GM21390 (cell line): Measurements from ENCODE around the gene SRSF10.
A peak's percentile ranks its signal among the peaks of the same experiment; 100 is the strongest.
"Not testable (repeated sequence)": the region's sequence is repeated elsewhere in the genome, so short reads cannot be mapped to it uniquely, and the experiment has no call there.

Experiments
- ATAC-seq: cut with Tn5 transposase; IDR thresholded peaks from one replicate; pipeline ENCODE4 v1.9.1; 2021; ENCODE audit not compliant: unreplicated experiment

Gene SRSF10

GRCh38 chr1:23979881-23980727, at the start of gene SRSF10:
TSS of gene SRSF10 (minus strand) at chr1:23980327. CDS start at chr1:23980255, 72 bp downstream.
- peak; percentile 89 for ATAC-seq

- ATAC-seq = no peak
Observed at GRCh38 chr1:24027838-24028468, 47.8 kb upstream of the SRSF10 start.

DNA sequence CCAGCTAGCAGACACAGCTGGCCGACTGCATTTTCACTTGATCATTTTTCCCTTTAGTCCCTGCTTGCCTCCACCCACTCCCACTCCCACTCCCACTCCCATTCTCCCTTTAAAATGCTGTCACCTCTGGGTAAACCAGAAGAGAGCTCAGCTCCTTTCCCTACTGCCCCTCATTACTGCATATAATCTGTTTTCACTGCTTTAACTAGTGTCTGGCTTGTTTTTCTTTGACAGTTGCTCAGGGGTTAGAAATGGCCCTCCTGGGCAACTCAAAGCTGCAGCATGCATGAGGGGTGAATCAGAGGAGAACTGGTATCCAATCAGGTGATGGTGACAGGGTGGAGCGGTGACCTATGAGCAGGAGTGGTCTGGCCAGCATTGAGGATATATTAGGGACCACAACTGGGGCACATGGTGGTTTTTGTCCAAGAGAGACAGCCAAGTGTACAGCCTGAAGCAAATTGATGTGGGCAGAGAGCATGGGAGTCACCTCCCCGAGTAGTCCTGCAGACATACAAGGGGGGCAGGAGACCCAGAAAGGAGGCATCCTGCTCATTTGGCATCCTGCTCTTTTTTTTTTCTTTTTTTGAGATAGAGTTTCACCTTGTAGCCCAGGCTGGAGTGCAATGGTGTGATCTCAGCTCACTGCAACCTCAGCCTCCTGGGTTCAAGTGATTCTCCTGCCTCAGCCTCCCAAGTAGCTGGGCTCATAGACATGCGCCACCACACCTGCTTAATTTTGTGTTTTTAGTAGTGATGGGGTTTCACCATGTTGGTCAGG, 42.6 kb upstream of the SRSF10 start:
- no peak for ATAC-seq

DNA sequence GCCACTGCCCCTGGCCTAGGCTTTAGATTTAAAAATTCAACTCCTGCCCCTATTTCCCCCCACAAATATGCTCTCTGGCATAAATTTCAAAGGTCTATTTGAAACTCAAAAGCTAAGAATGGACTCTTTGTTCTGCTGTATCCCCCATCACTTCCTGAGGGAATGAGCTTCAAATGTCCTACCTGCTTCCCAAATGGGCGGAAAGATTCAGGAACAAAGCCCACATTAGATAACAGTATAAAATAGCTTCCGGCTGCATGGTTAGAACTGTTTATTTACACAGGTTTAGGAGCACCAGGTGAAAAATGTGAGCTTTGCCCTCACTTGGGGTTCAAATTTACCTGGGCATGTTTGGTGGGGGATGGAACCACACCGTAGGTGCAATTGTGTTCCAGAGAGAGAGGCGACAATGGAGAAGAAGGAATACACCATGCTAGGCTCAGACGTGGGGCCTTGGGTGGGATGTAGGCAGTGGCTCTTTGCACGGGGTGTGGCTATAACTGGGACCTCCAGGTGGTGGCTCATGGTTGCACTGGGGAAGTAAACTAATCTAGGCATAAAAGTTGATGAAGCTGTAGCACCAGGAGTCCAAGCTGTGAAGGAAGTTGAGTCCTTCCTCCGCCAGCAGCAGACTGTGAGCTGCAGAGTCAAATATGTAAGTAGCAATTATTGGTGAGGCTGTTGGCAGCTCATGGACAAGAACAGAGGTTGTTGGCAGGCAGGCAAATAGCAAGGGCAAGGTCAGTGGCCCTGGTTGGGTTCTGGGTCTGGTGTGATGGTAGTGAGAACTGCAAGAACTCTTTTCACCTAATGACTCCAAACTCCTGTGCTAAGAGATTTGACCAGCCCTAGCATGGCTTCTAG, 41.5 kb upstream of the SRSF10 start:
- no peak for ATAC-seq

GRCh38 chr1:24020470-24020869, 40.3 kb upstream of the SRSF10 start:
- no peak for ATAC-seq

DNA sequence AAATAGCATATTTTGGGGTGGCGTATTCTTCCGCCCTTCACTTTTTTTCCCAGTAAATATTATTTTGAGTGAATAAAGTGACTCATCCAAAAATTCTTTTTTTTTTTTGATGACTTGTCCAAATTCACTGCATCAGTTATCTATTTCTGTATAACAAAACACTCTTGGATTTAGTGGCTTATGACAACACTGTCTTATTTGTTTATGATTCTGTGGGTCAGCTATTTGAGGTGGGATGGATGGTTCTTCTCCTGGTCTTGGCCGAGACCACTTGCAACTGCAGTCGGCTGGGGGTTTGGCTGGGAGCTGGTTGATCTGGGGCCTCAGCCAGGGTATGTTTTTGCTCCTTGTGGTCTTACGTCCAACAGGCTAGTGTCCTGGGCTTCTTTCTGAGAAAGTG, 39.9 kb upstream of the SRSF10 start:
- ATAC-seq = no peak

DNA sequence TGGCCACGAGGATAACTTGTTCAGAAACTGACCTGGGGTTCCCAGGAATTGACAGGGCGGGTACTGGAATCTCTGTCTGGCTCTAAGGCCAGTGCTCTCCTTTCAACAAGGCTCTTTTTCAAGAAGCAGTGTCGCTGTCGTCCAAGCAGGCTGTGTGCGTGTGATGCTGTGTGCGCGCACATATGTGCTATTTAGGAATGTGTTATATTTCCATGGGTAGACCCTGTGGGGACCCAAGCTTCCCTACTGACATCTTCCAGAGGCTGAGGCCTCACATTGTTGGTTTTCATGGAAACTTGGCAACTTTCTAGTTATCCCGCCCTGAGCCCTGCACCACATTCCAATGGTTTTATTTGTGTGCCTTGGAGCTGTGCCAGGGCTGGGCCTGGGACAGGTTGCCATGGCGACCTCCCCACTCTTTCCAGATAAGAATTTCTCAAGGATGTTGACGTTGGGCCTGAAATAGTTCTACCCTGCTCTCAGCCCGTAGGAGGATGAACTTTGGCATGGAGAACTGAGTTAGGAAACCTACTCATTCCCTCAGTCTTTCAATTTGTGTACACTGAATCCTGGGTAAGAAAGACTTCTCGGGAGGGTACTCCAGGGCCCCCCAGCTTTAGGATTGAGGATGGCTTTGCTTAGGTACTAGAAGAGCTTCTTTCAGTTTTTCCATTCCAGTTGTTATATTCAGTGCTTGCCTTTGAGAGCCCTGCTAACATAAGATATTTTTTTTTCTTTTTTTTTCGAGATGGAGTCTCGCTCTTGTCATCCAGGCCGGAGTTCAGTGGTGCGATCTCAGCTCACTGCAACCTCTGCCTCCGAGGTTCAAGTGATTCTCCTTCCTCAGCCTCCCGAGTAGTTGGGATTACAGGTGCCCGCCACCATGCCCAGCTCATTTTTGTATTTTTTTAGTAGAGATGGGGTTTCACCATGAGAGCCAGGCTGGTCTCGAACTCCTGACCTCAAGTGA, 38.8 kb upstream of the SRSF10 start:
- no peak for ATAC-seq

DNA sequence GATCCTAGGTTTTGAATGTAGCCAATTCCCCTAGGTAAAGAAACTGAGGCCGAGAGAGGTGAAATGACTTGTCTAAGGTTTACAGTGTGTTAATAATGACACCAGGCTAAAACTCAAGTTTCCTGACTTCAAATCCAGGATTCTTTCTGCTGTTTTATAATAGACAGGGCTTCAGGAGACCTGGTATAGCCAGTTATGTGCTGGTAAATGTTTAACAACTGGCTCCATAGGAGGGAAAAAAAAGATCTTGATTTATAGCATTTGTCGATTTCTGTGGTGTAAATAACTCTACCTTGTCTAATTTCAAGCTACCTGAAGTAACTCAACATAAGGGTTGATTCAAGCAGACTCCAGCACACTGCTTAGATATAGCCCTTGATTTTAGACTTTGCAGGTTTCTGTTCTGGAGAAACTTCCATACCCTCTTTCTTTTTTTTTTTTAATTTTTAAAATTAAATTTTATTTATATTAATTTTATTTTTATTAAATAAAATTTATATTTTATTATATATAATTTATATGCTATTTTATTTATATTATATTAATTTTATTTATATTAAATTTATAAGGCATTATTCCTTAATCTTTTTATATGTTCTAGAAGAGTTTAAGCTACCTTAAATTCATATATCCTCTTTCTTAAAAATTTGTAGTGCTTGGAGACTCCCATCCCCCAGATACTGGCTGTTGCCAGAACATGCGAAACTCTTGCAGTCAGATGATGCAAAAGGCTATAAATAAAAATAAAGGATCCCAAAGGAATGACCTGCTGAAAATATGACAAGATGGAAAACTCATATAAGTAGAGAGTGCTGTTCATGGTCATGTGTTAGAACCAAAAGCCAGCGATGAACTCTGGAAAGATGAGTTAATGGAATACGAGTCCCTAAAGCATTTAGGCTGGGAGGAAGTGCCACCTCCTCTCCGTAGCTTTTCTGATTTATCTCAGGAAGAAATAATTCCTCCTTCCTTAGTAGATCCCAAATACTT, 35.4 kb upstream of the SRSF10 start:
- no peak for ATAC-seq

DNA sequence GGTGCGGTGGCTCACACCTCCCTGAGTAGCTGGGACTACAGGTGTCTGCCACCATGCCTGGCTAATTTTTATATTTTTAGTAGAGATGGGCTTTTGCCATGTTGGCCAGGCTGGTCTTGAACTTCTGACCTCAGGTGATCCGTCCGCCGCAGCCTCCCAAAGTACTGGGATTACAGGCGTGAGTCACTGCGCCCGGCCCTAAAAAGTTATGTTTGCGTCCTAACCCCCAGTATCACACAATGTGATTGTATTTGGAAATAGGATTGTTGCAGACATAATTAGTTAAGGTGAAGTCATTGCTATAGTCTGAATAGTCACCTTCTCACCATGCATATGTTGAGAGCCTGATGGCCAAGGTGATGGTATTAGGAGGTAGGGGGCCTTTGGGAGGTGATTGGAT, 32.8 kb upstream of the SRSF10 start:
- not testable (repeated sequence) for ATAC-seq

GRCh38 chr1:24010650-24011049, 30.5 kb upstream of the SRSF10 start:
- ATAC-seq = no peak

DNA sequence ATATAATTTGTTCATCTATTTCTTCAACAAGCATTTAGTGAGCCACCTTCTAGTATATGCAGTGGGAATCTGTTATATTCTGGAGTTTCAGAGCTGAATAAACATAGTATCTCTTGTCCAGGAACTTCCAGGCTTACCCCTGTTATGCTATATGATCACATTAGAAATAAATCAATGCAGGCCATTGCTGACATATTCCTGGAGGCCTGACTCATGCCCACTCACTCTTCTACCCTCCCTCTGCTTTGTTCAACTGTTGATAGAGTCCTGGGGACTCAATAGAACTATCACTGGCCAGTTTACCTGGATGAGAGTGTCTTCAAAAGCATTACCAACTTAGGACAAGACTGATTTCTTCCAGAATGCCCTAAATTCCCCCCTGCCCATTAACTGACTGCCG, 29.3 kb upstream of the SRSF10 start:
- no peak for ATAC-seq

- not testable (repeated sequence) for ATAC-seq
Observed at GRCh38 chr1:24008574-24009184, 28.6 kb upstream of the SRSF10 start.

- ATAC-seq = no peak
Observed at GRCh38 chr1:24007079-24007478, 27.0 kb upstream of the SRSF10 start.

DNA sequence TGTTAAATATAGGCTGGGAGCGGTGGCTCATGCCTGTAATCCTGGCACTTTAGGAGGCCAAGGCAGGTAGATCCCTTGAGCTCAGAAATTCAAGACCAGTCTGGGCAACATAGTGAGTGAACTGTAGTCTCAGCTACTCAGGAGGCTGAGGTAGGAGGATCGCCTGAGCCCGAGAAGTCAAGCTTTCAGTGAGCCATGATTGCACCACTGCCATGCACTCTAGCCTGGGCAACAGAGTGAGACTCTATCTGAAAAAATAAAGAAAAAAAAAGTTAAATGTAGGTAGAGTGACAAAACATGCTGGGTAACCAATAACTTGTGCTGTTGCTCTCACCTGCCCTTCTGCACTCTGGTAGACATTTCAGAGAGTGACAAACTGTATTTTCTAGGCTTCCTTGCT, 25.0 kb upstream of the SRSF10 start:
- no peak for ATAC-seq

DNA sequence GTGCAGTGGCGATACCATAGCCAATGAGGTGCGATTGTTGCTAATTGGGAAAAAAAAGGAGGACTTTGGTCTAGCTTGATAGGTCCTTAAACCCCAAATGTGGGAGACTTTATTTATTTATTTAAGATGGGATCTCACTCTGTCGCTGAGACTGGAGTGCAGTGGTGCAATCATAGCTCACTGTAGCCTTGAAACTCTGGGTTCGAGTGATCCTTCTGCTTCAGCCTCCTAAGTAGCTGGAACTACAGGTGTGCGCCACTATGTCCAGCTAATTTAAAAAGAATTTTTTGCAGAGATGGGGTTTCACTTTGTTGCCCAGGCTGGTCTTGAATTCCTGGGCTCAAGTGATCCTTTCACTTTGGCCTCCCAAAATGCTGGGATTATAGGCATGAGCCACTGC, 24.0 kb upstream of the SRSF10 start:
- no peak for ATAC-seq

DNA sequence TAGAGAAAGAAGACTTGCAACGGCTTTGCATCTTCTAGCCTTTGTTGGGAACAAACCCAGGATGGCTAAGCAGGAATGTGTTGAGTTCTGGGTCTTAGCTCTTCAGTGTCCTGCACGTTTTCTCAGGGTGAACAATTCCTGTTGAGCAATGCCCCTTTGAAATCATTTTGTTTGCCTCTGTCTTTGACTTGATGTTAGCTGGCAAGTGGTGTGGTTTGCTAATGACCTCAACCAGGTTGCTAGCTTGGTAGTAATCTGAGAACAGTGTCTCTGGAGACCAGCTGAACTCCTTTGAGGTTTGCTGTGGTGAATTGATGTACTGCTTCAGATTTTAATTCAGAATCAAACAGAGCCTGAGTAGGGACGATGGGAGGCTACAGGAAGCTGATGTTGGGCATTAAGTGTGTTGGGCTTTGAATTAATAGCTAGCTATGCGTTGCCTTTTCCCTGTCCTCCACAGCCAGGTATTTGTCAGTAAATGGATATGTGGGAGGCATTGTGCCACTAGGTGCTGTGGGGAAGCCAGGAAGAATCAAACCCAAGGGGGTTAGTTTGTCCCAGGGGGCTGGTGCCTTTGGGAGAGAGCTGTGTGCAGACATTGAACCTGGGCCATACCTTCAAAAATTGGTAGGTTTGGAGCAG, 23.3 kb upstream of the SRSF10 start:
- ATAC-seq = no peak

- no peak for ATAC-seq
Observed at GRCh38 chr1:24002695-24003094, 22.6 kb upstream of the SRSF10 start.
